Activated naive CD4-positive, alpha-beta T cell treated with anti-CD3 and anti-CD28 coated beads, Interleukin-2, amount 50 U/mL, for 16 hours (primary cell): ENCODE results near the gene ZYG11B.
"Not testable (repeated sequence)": the region's sequence is repeated elsewhere in the genome, so short reads cannot be mapped to it uniquely, and the experiment has no call there.

Source experiments
- DNase-seq: peaks from one replicate; pipeline ENCODE4 v3.0.0-alpha.2; 2020

The ZYG11B gene

GRCh38 chr1:52856026-52856425 is 129.8 kb downstream of the ZYG11B start:
- no peak for DNase-seq

DNA sequence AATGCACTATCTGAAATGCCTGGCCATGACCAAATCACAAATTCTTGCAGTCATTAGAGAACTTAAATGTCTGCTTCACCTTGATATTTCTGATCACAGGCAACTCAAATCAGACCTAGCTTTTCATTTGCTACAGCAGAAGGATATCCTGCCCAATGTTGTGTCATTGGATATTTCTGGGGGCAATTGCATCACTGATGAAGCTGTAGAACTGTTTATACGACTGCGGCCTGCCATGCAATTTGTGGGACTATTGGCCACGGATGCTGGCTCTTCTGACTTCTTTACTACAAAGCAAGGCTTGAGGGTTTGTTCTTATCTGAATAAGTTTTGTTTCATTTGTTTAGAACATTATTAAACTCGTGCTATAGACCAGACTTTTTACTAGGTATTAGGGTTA is 131.2 kb downstream of the ZYG11B start:
- no peak for DNase-seq

GRCh38 chr1:52862666-52863458 is 136.6 kb downstream of the ZYG11B start:
- DNase-seq: no peak

- no peak for DNase-seq
These were observed 141.0 kb downstream of the ZYG11B start for GRCh38 chr1:52867087-52867863.

DNA sequence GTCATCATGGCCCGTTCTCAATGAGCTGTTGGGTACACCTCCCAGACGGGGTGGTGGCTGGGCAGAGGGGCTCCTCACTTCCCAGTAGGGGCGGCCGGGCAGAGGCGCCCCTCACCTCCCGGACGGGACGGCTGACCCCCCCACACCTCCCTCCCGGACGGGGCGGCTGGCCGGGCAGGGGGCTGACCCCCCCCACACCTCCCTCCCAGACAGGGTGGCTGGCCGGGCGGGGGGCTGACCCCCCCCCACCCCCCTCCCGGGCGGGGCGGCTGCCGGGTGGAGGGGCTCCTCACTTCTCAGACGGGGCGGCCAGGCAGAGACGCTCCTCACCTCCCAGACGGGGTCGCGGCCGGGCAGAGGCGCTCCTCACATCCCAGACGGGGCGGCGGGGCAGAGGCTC is 143.5 kb downstream of the ZYG11B start:
- DNase-seq: not testable (repeated sequence)

DNA sequence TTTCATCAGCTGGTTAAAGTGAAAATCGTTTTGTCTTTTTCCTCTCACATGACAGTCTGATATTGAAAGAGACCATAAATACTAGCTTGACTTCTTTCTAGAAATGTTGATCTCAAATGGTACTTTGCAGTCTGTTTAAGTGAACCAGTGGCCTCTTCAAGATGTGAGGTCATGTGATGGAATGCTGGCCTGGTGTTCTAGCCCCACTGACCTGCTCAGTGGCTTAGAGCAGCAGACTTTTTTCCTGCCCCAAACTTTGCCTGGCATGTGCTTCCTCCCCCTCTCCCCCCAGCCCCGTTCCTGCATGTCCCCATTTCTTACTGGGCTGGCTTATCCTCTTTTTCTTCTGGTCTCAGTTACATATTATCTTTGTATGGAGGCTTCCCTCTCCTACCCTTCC is 150.6 kb downstream of the ZYG11B start:
- no peak for DNase-seq
